Liver (tissue), 9 donors: Measurements from ENCODE around the gene SLC39A12. TPM values are rescaled to one million over a fixed set of nuclear protein-coding genes. Genes with fewer than 3 reads are reported as not detected.

Experiments used
- DNase-seq: peaks from one replicate; pipeline ENCODE4 v3.0.0-alpha.2; 2017; ENCODE audit warnings: low spot score
- H3K27ac ChIP-seq, 2 donors: one replicate each; pipeline ENCODE4 v1.7.0; 2013; ENCODE audit warnings: inconsistent platforms in 2 of 2, low read length in 2 of 2, control low read depth in 1 of 2, low read depth in 1 of 2, mild to moderate bottlenecking in 1 of 2
- H3K27me3 ChIP-seq, 4 donors: one replicate each; pipeline versions ENCODE4 v1.6.1 to v1.7.0; 2013; ENCODE audit warnings: low read length in 3 of 4, inconsistent platforms in 1 of 4, mild to moderate bottlenecking in 1 of 4, moderate library complexity in 1 of 4; ENCODE audit not compliant: control insufficient read depth in 4 of 4, insufficient read depth in 4 of 4
- H3K36me3 ChIP-seq, 4 donors: one replicate each; pipeline versions ENCODE4 v1.6.1 to v1.7.0; 2013; ENCODE audit warnings: low read length in 3 of 4, mild to moderate bottlenecking in 3 of 4, low read depth in 1 of 4, moderate library complexity in 1 of 4; ENCODE audit not compliant: control insufficient read depth in 4 of 4, insufficient read depth in 3 of 4
- H3K4me1 ChIP-seq, 4 donors: one replicate each; pipeline versions ENCODE4 v1.6.1 to v1.7.0; 2013; ENCODE audit warnings: low read length in 3 of 4, mild to moderate bottlenecking in 3 of 4, moderate library complexity in 1 of 4; ENCODE audit not compliant: control insufficient read depth in 4 of 4, insufficient read depth in 4 of 4
- H3K4me3 ChIP-seq, 3 donors: one replicate each; pipeline versions ENCODE4 v1.6.1 to v1.7.0; 2013; ENCODE audit warnings: low read length in 3 of 3, control low read depth in 1 of 3, low read depth in 1 of 3, mild to moderate bottlenecking in 1 of 3
- H3K9ac ChIP-seq, 2 donors: one replicate each; pipeline ENCODE4 v1.7.0; 2013; ENCODE audit warnings: low read length in 2 of 2, mild to moderate bottlenecking in 2 of 2, moderate library complexity in 2 of 2, control low read depth in 1 of 2, low read depth in 1 of 2
- H3K9me3 ChIP-seq, 4 donors: one replicate each; pipeline versions ENCODE4 v1.6.1 to v1.7.0; 2013; ENCODE audit warnings: low read length in 3 of 4; ENCODE audit not compliant: control insufficient read depth in 4 of 4
- ATF3 ChIP-seq: IDR thresholded peaks from 2 replicates; pipeline ENCODE4 v1.6.1; 2016; ENCODE audit warnings: antibody characterized with exemption
- EGR1 ChIP-seq, 2 donors: IDR thresholded peaks; 2 replicates each; pipeline ENCODE4 v1.6.1; 2016 to 2018; ENCODE audit warnings: antibody characterized with exemption in 2 of 2, low read depth in 2 of 2
- FOXA1 ChIP-seq: IDR thresholded peaks from 2 replicates; pipeline ENCODE4 v1.6.1; 2016; ENCODE audit warnings: antibody characterized with exemption
- FOXA2 ChIP-seq: IDR thresholded peaks from 2 replicates; pipeline ENCODE4 v1.6.1; 2016; ENCODE audit warnings: antibody characterized with exemption
- GABPA ChIP-seq, 2 donors: IDR thresholded peaks in 1 of 2; conservative IDR thresholded peaks in 1 of 2; 2 replicates each; pipeline ENCODE4 v1.6.1; 2016; ENCODE audit warnings: antibody characterized with exemption in 2 of 2, mild to moderate bottlenecking in 1 of 2, moderate library complexity in 1 of 2
- HNF4A ChIP-seq, 2 donors: conservative IDR thresholded peaks; 2 replicates each; pipeline ENCODE4 v1.6.1; 2016; ENCODE audit warnings: antibody characterized with exemption in 2 of 2, mild to moderate bottlenecking in 2 of 2
- HNF4G ChIP-seq: IDR thresholded peaks from 2 replicates; pipeline ENCODE4 v1.6.1; 2016; ENCODE audit warnings: antibody characterized with exemption
- JUND ChIP-seq, 2 donors: IDR thresholded peaks; 2 replicates each; pipeline ENCODE4 v1.6.1; 2016; ENCODE audit warnings: antibody characterized with exemption in 2 of 2
- RAD21 ChIP-seq, 2 donors: IDR thresholded peaks; 2 replicates each; pipeline ENCODE4 v1.6.1; 2016; ENCODE audit warnings: antibody characterized with exemption in 2 of 2, mild to moderate bottlenecking in 2 of 2
- REST ChIP-seq: IDR thresholded peaks from 2 replicates; pipeline ENCODE4 v1.6.1; 2016; ENCODE audit warnings: antibody characterized with exemption, mild to moderate bottlenecking
- RXRA ChIP-seq, 2 donors: IDR thresholded peaks; 2 replicates each; pipeline ENCODE4 v1.6.1; 2017 to 2018; ENCODE audit warnings: antibody characterized with exemption in 2 of 2, mild to moderate bottlenecking in 1 of 2
- SP1 ChIP-seq: IDR thresholded peaks from 2 replicates; pipeline ENCODE4 v1.6.1; 2018; ENCODE audit warnings: antibody characterized with exemption, mild to moderate bottlenecking
- TAF1 ChIP-seq: conservative IDR thresholded peaks from 2 replicates; pipeline ENCODE4 v1.6.1; 2016; ENCODE audit warnings: antibody characterized with exemption, mild to moderate bottlenecking
- WGBS: extraction: QIAGEN DNeasy Blood & Tissue Kit; methylation state at CpG from one replicate; pipeline ENCODE4 v1.1.7; 2013; 5-methylcytosine and 5-hydroxymethylcytosine counted together
- polyA plus RNA-seq, 2 donors: library from polyadenylated mRNA; stranded (reverse) in 1 of 2; unstranded in 1 of 2; fragments of 200-250 nt in 1 of 2; fragments of >200 nt in 1 of 2; fragmentation: Nextera tagmentation in 1 of 2; extraction: Ambion mirVana in 1 of 2; gene quantifications; one replicate each; pipeline versions ENCODE4 v1.2.1 to v1.2.3, GENCODE V29; 2013 to 2015
- total RNA-seq, 2 donors: library from RNA; depleted of rRNA; stranded (reverse); fragments of >200 nt; gene quantifications; one replicate each; pipeline ENCODE4 v1.2.3, GENCODE V29; 2014
- TF ChIP-seq, protein P1 (sequence below): IDR thresholded peaks from 2 replicates; pipeline ENCODE4 v1.6.1; 2016; ENCODE audit warnings: antibody characterized with exemption
- TF ChIP-seq, protein P2 (sequence below): fragments of 150-350 bp; IDR thresholded peaks from 2 replicates; pipeline ENCODE4 v1.5.1; 2017; ENCODE audit warnings: improper control_type of control experiment, low read depth, low read length; ENCODE audit not compliant: missing input control
- donor health status: healthy.
- donor health status: healthy.
- donor health status: healthy.
- donor health status: healthy.
- donor health status: healthy.

Gene SLC39A12
- total and polyA plus RNA-seq, 4 donors, result 0.05 to 0.08 TPM; not detected in 2

GRCh38 chr10:18073314-18073713 lies 121.6 kb downstream of the SLC39A12 start:
- Histone ChIP-seq H3K4me3 (no peak overlapping the region), H3K27ac (no peak overlapping the region), H3K36me3 (no peaks in the 10 kb centered on the region), H3K9me3 (peaks cover 0 to 2% (median 0%) of the 10 kb centered on the region in 4 donors), H3K9ac (no peak overlapping the region), H3K4me1 (no peaks in the 10 kb centered on the region), H3K27me3 (peaks cover 0 to 4% (median 0%) of the 10 kb centered on the region in 4 donors)
- TF ChIP-seq ATF3 (no peak), SP1 (no peak), JUND (IDR thresholded peaks at IDR 0.05) (no peak), FOXA2 (no peak), RAD21 (IDR thresholded peaks at IDR 0.05) (no peak)
- DNase-seq, result no peak
- 81% methylated on average over 3 of the region's 3 CpGs for WGBS

DNA sequence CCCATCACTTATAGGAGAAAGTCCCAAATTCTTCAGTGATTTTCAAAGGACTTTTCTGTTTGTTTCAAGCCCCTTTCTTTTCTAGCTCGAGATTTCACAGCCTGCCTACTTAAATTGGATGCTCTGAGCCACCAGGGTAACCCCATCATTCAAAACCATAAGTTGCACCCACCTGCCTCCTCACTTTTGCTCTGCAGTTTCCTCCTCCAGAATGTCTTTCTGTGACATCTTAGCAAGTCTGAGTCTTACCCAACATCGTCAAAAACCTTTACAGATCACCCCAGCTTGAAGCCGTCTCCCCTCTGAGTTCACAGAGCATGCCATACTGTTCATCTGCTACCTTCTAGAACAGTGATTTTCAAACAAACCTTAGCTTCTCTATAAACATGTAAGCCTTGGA lies 124.2 kb downstream of the SLC39A12 start:
- Histone ChIP-seq H3K4me3 (no peak overlapping the region), H3K9ac (no peak overlapping the region), H3K36me3 (no peaks in the 10 kb centered on the region), H3K9me3 (peaks cover 0 to 2% (median 0%) of the 10 kb centered on the region in 4 donors), H3K27ac (no peak overlapping the region), H3K4me1 (no peaks in the 10 kb centered on the region), H3K27me3 (no peaks in the 10 kb centered on the region)
- no peak for TF ChIP-seq JUND (IDR thresholded peaks at IDR 0.05)
- TF ChIP-seq FOXA1, result no peak
- no peak for TF ChIP-seq RXRA (IDR thresholded peaks at IDR 0.05)
- TF ChIP-seq, protein P1, sequence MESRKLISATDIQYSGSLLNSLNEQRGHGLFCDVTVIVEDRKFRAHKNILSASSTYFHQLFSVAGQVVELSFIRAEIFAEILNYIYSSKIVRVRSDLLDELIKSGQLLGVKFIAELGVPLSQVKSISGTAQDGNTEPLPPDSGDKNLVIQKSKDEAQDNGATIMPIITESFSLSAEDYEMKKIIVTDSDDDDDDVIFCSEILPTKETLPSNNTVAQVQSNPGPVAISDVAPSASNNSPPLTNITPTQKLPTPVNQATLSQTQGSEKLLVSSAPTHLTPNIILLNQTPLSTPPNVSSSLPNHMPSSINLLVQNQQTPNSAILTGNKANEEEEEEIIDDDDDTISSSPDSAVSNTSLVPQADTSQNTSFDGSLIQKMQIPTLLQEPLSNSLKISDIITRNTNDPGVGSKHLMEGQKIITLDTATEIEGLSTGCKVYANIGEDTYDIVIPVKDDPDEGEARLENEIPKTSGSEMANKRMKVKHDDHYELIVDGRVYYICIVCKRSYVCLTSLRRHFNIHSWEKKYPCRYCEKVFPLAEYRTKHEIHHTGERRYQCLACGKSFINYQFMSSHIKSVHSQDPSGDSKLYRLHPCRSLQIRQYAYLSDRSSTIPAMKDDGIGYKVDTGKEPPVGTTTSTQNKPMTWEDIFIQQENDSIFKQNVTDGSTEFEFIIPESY, result no peak
- no peak for TF ChIP-seq HNF4A (conservative IDR thresholded peaks at IDR 0.05)
- no peak for TF ChIP-seq SP1
- TF ChIP-seq GABPA (IDR thresholded peaks at IDR 0.05 in 1 of 2, conservative IDR thresholded peaks at IDR 0.05 in 1 of 2), result no peak
- TF ChIP-seq REST, result no peak
- TF ChIP-seq RAD21 (IDR thresholded peaks at IDR 0.05), result no peak
- TF ChIP-seq, protein P2, sequence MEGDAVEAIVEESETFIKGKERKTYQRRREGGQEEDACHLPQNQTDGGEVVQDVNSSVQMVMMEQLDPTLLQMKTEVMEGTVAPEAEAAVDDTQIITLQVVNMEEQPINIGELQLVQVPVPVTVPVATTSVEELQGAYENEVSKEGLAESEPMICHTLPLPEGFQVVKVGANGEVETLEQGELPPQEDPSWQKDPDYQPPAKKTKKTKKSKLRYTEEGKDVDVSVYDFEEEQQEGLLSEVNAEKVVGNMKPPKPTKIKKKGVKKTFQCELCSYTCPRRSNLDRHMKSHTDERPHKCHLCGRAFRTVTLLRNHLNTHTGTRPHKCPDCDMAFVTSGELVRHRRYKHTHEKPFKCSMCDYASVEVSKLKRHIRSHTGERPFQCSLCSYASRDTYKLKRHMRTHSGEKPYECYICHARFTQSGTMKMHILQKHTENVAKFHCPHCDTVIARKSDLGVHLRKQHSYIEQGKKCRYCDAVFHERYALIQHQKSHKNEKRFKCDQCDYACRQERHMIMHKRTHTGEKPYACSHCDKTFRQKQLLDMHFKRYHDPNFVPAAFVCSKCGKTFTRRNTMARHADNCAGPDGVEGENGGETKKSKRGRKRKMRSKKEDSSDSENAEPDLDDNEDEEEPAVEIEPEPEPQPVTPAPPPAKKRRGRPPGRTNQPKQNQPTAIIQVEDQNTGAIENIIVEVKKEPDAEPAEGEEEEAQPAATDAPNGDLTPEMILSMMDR, result no peak
- TF ChIP-seq HNF4G, result no peak
- TF ChIP-seq FOXA2, result no peak
- TF ChIP-seq TAF1, result no peak
- no peak for TF ChIP-seq EGR1 (IDR thresholded peaks at IDR 0.05; ENCODE audit: low read depth in 2 of 2)
- 64% methylated on average over 3 of the region's 3 CpGs for WGBS
- DNase-seq, result no peak
